Neural cell (in vitro differentiated cells): ENCODE results near the gene MCRIP1. TPM values are rescaled to one million over a fixed set of nuclear protein-coding genes. Genes with fewer than 3 reads are reported as not detected.

Experiments used
- H2AFZ ChIP-seq: fragments of 200-600, 300-800 bp; sonication (generic), shearing (Covaris generic); 2 replicates; pipeline ENCODE4 v1.6.0; 2014; ENCODE audit warnings: low read depth, mild to moderate bottlenecking, antibody characterized with exemption, low read length, moderate library complexity
- H3F3A ChIP-seq: fragments of 200-600 bp; shearing (Covaris generic); 2 replicates; pipeline ENCODE4 v1.6.1; 2016; ENCODE audit warnings: mild to moderate bottlenecking, moderate library complexity, mixed read lengths, antibody characterized with exemption, low read length; ENCODE audit not compliant: insufficient read depth, poor library complexity, severe bottlenecking
- H3K27ac ChIP-seq: fragments of 200-600, 300-800 bp; sonication (generic), shearing (Covaris generic); 2 replicates; pipeline ENCODE4 v1.5.1; 2014; ENCODE audit warnings: mild to moderate bottlenecking, low read length, moderate library complexity
- H3K27me3 ChIP-seq: fragments of 300-800, 200-600 bp; sonication (generic), shearing (Covaris generic); 2 replicates; pipeline ENCODE4 v1.6.0; 2014; ENCODE audit warnings: mild to moderate bottlenecking, low read depth, low read length, moderate library complexity; ENCODE audit not compliant: insufficient read depth
- H3K36me3 ChIP-seq: fragments of 300-800, 200-600 bp; sonication (generic), shearing (Covaris generic); 2 replicates; pipeline ENCODE4 v1.5.1; 2014; ENCODE audit warnings: mild to moderate bottlenecking, antibody characterized with exemption, low read length, moderate library complexity; ENCODE audit not compliant: insufficient read depth
- H3K4me2 ChIP-seq: fragments of 300-800, 200-600 bp; sonication (generic), shearing (Covaris generic); 2 replicates; pipeline ENCODE4 v1.6.0; 2014; ENCODE audit warnings: mild to moderate bottlenecking, low read length
- H3K4me3 ChIP-seq: fragments of 300-800, 200-600 bp; sonication (generic), shearing (Covaris generic); 2 replicates; pipeline ENCODE4 v1.5.1; 2014; ENCODE audit warnings: mild to moderate bottlenecking, low read length, moderate library complexity
- H3K79me2 ChIP-seq: fragments of 200-600 bp; shearing (Covaris generic); replicated peaks from 2 replicates; pipeline ENCODE4 v1.6.0; 2014; ENCODE audit warnings: mild to moderate bottlenecking, low read length, moderate library complexity; ENCODE audit not compliant: insufficient read depth
- H3K9ac ChIP-seq: fragments of 300-800, 200-600 bp; sonication (generic), shearing (Covaris generic); 2 replicates; pipeline ENCODE4 v1.6.1; 2016; ENCODE audit warnings: mild to moderate bottlenecking, low read length, mixed read lengths
- H3K9me2 ChIP-seq: fragments of 200-600 bp; shearing (Covaris generic); 2 replicates; pipeline ENCODE4 v1.6.1; 2016; ENCODE audit warnings: mild to moderate bottlenecking, low read length, mixed read lengths; ENCODE audit not compliant: insufficient read depth
- H3K9me3 ChIP-seq: fragments of 200-600, 300-800 bp; sonication (generic), shearing (Covaris generic); 2 replicates; pipeline ENCODE4 v1.6.1; 2016; ENCODE audit warnings: mild to moderate bottlenecking, mixed run types, low read length, moderate library complexity, mixed read lengths
- H4K20me1 ChIP-seq: fragments of 200-600 bp; shearing (Covaris generic); 2 replicates; pipeline ENCODE4 v1.6.1; 2016; ENCODE audit warnings: mild to moderate bottlenecking, mixed run types; ENCODE audit not compliant: insufficient read depth
- EP300 ChIP-seq: fragments of 450-650 bp; conservative IDR thresholded peaks from 2 replicates; pipeline ENCODE4 v1.6.1; 2014; ENCODE audit warnings: antibody characterized with exemption, mild to moderate bottlenecking, moderate library complexity; ENCODE audit not compliant: poor library complexity, severe bottlenecking
- EZH2 ChIP-seq: fragments of 200-600, 300-800 bp; shearing (Covaris generic), sonication (generic); IDR thresholded peaks from 2 replicates; pipeline ENCODE4 v1.6.1; 2014; ENCODE audit warnings: antibody characterized with exemption, low read length, borderline replicate concordance, mild to moderate bottlenecking; ENCODE audit not compliant: insufficient read depth, poor library complexity, severe bottlenecking
- MXI1 ChIP-seq: fragments of 450-650 bp; conservative IDR thresholded peaks from 2 replicates; pipeline ENCODE4 v1.6.1; 2014; ENCODE audit warnings: antibody characterized with exemption, mild to moderate bottlenecking; ENCODE audit not compliant: poor library complexity, severe bottlenecking
- POLR2AphosphoS5 ChIP-seq: IDR thresholded peaks from 2 replicates; pipeline ENCODE4 v1.6.1; 2012
- RAD21 ChIP-seq: fragments of 450-650 bp; conservative IDR thresholded peaks from 2 replicates; pipeline ENCODE4 v1.6.1; 2014; ENCODE audit warnings: antibody characterized with exemption, mild to moderate bottlenecking, moderate library complexity
- SMC3 ChIP-seq: fragments of 450-650 bp; conservative IDR thresholded peaks from 2 replicates; pipeline ENCODE4 v1.6.1; 2014; ENCODE audit warnings: antibody characterized with exemption, mild to moderate bottlenecking, moderate library complexity; ENCODE audit not compliant: poor library complexity
- TAF1 ChIP-seq: IDR thresholded peaks from 2 replicates; pipeline ENCODE4 v1.6.1; 2012; ENCODE audit warnings: low read depth
- polyA plus RNA-seq: library from polyadenylated mRNA; depleted of rRNA; stranded (reverse); fragments of >200 nt; gene quantifications from 2 replicates; pipeline ENCODE4 v1.2.3, GENCODE V29; 2014
- TF ChIP-seq, protein P1 (sequence below): IDR thresholded peaks from 2 replicates; pipeline ENCODE4 v1.6.1; 2012; ENCODE audit warnings: borderline replicate concordance
- TF ChIP-seq, protein P2 (sequence below): fragments of 450-650 bp; IDR thresholded peaks from 2 replicates; pipeline ENCODE4 v1.5.1; 2014; ENCODE audit warnings: antibody characterized with exemption, mild to moderate bottlenecking, moderate library complexity; ENCODE audit not compliant: poor library complexity, severe bottlenecking

Gene MCRIP1
- polyA plus RNA-seq, 1 donor from 2014 or later = 524 TPM

DNA sequence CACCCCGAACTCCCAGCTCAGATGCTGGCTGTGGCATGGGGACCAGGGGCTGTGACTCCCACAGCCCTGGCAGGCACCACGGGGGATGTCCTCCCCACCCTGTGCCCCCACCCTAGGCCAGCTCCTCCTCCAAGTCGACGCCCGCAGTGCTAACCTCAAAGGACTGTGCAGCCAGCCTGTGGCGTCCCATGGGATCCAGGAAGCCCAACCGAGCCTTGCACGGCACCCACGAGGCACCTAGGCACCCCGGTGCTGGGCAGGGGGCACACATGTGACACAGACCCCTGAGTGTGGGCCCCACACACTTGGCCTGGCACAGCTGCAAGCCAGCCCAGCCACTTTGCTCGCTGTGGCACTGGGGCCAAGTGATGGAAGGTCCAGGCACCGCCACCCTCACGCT lies 25.3 kb downstream of the MCRIP1 start:
- Histone ChIP-seq H3K9me2 (no peaks in the 10 kb centered on the region), H3K27me3 (peaks cover 47% of the 10 kb centered on the region), H3K4me3 (no peak overlapping the region), H3K79me2 (no peaks in the 10 kb centered on the region), H3K9ac (no peak overlapping the region), H2AFZ (no peak overlapping the region), H3K4me2 (no peak overlapping the region), H3K9me3 (no peaks in the 10 kb centered on the region), H4K20me1 (no peaks in the 10 kb centered on the region), H3K27ac (no peak overlapping the region), H3F3A (no peaks in the 10 kb centered on the region), H3K36me3 (no peaks in the 10 kb centered on the region)
- TF ChIP-seq, protein P1, sequence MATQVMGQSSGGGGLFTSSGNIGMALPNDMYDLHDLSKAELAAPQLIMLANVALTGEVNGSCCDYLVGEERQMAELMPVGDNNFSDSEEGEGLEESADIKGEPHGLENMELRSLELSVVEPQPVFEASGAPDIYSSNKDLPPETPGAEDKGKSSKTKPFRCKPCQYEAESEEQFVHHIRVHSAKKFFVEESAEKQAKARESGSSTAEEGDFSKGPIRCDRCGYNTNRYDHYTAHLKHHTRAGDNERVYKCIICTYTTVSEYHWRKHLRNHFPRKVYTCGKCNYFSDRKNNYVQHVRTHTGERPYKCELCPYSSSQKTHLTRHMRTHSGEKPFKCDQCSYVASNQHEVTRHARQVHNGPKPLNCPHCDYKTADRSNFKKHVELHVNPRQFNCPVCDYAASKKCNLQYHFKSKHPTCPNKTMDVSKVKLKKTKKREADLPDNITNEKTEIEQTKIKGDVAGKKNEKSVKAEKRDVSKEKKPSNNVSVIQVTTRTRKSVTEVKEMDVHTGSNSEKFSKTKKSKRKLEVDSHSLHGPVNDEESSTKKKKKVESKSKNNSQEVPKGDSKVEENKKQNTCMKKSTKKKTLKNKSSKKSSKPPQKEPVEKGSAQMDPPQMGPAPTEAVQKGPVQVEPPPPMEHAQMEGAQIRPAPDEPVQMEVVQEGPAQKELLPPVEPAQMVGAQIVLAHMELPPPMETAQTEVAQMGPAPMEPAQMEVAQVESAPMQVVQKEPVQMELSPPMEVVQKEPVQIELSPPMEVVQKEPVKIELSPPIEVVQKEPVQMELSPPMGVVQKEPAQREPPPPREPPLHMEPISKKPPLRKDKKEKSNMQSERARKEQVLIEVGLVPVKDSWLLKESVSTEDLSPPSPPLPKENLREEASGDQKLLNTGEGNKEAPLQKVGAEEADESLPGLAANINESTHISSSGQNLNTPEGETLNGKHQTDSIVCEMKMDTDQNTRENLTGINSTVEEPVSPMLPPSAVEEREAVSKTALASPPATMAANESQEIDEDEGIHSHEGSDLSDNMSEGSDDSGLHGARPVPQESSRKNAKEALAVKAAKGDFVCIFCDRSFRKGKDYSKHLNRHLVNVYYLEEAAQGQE = no peak
- TF ChIP-seq TAF1 = no peak
- TF ChIP-seq EZH2 = no peak
- no peak for TF ChIP-seq EP300
- TF ChIP-seq, protein P2, sequence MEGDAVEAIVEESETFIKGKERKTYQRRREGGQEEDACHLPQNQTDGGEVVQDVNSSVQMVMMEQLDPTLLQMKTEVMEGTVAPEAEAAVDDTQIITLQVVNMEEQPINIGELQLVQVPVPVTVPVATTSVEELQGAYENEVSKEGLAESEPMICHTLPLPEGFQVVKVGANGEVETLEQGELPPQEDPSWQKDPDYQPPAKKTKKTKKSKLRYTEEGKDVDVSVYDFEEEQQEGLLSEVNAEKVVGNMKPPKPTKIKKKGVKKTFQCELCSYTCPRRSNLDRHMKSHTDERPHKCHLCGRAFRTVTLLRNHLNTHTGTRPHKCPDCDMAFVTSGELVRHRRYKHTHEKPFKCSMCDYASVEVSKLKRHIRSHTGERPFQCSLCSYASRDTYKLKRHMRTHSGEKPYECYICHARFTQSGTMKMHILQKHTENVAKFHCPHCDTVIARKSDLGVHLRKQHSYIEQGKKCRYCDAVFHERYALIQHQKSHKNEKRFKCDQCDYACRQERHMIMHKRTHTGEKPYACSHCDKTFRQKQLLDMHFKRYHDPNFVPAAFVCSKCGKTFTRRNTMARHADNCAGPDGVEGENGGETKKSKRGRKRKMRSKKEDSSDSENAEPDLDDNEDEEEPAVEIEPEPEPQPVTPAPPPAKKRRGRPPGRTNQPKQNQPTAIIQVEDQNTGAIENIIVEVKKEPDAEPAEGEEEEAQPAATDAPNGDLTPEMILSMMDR = no peak
- TF ChIP-seq SMC3 = no peak
- TF ChIP-seq MXI1 = no peak
- TF ChIP-seq POLR2AphosphoS5 = no peak
- no peak for TF ChIP-seq RAD21

DNA sequence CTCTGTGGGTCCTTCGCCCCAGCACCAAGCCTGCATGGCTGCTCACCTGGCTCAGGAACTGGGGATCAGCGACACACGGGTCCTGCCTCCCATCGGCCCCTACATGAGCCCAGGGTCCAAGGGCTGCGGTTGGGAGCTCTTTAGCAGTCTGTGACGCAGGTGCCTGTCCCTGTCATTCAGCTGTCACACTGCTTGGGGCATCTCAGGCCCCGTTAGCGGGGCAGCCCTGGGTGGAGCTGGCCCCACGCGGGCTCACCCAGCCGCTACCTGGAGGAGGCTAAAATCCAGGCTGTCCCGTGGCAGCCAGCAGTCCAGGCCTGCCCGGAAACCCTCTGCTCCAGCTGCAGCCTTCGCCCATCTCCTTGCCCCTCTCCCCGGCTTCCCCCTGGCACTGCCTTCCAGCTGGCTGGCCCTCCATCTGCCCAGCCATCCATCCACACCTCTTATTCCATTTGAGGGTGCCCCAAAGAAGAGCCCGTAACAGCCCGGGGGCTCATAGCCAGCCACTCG lies 25.8 kb downstream of the MCRIP1 start:
- Histone ChIP-seq H4K20me1 (no peaks in the 10 kb centered on the region), H3K36me3 (no peaks in the 10 kb centered on the region)
- TF ChIP-seq RAD21 (no peak), EP300 (no peak)

More for the DNA sequence above, 25.8 kb downstream of the MCRIP1 start:
- no peak overlapping the region for H3K9ac ChIP-seq
- H3K27ac ChIP-seq = no peak overlapping the region
- H3F3A ChIP-seq = no peaks in the 10 kb centered on the region
- H3K4me2 ChIP-seq = no peak overlapping the region
- no peaks in the 10 kb centered on the region for H3K9me3 ChIP-seq
- no peak overlapping the region for H2AFZ ChIP-seq
- no peaks in the 10 kb centered on the region for H3K9me2 ChIP-seq
- H3K79me2 ChIP-seq = no peaks in the 10 kb centered on the region
- H3K4me3 ChIP-seq = no peak overlapping the region
- H3K27me3 ChIP-seq = peaks cover 53% of the 10 kb centered on the region
